HG02938 (cell line): ENCODE results near the gene KIF20B.
"Not testable (repeated sequence)": the region's sequence is repeated elsewhere in the genome, so short reads cannot be mapped to it uniquely, and the experiment has no call there.

Experiments used
- ATAC-seq: cut with Tn5 transposase; IDR thresholded peaks from one replicate; pipeline ENCODE4 v1.9.1; 2021; ENCODE audit warnings: mild to moderate bottlenecking, moderate library complexity; ENCODE audit not compliant: unreplicated experiment

KIF20B gene

DNA sequence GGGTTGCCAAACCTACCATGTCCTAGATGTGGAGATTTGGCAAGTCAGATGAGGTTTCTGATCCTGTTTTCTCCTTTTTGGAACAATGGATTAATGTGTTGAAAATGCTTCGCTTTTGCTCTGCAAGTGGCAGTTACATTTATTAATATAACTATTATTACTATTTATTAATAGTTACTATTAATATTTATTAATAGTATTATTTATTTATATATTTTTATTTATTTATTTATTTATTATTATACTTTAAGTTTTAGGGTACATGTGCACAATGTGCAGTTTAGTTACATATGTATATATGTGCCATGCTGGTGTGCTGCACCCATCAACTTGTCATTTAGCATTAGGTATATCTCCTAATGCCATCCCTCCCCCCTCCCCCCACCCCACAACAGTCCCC is 62.3 kb downstream of the KIF20B start:
- ATAC-seq, result not testable (repeated sequence)

DNA sequence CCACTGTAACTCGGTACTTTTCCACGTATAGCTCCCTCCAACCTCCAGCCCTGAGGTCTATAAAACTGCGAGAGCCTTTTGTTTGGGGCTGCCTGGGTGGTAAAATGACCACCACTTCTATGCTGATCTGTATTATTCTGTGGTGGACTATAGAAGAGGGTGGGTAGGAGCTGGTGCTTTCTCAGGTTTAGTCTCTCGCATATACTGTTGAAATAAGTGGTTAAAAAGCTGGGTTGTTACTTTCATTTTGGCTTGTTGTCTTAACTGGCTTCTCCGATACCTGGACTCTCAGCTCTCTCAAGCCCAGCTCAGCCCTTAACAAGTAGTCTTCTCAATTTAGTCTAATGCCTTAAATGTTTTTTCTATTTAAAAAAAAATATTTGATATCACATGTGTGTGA is 70.3 kb downstream of the KIF20B start:
- ATAC-seq, result no peak

DNA sequence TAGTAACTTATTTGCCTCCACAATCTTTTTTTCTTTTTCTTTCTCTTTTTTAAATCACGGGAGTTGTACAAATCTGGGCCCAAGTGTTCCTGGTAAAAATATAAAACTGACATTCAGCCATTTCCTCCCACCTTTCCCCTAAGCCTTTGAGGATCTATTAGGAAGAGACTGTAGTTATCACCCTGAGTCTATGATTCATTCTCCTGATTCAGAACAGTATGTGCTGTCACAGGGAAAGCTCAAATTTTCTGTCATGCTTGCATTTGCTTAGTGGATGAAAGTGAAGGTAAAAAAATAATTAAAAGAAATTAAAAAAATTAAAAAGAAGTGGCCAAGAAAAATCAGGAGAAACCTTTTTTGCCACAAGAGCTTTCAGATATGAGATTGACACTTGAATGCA is 71.7 kb downstream of the KIF20B start:
- ATAC-seq, result no peak

DNA sequence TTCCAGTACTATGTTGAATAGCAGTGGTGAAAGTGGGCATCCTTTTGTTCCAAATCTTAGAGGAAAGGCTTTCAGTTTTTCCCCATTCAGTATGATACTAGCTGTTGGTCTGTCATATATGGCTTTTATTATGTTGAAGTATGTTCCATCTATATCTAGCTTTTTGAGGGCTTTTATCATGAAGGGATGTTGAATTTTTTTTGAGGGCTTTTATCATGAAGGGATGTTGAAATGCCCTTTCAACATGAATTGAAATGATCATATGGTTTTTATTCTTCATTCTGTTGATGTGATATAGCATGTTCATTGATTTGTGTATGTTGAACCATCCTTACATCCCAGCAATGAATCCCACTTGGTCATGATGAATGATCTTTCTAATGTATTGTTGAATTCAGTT is 75.3 kb downstream of the KIF20B start:
- ATAC-seq, result no peak

DNA sequence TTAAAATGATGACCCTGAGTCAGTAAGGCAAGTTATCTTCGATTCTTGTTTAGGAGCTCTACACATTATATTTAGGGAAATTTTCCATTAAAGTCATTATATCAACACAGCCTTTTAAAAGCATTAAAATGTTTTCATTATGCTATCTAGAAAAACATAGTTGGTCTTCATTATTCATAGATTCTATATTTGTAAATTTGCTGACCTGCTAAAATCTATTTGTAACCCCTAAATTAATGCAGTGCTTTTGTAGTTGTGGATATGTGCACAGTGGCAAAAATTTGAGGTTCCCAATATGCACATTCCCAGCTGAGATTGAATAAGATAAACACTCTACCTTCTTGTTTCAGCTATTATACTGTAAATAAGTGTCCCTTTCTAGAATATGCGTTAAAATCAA is 81.1 kb downstream of the KIF20B start:
- no peak for ATAC-seq

DNA sequence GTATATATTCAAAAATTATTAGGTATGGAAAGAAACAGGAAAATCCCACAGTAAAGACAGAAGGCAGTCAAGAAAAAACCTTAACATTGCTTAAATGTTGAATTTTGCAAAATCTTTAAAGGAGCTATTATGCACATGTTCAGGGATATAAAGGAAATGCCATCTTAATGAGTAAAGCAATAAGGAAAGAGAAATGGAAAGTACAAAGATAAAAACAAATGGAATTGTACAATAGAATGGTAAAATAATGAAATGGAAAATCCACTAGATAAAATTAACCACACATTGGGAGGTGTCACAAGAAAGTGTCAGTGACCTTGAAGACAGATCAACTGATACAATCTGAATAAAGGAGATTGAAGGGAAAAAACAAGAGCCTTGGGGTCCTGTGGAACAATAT is 82.0 kb downstream of the KIF20B start:
- ATAC-seq, result no peak

DNA sequence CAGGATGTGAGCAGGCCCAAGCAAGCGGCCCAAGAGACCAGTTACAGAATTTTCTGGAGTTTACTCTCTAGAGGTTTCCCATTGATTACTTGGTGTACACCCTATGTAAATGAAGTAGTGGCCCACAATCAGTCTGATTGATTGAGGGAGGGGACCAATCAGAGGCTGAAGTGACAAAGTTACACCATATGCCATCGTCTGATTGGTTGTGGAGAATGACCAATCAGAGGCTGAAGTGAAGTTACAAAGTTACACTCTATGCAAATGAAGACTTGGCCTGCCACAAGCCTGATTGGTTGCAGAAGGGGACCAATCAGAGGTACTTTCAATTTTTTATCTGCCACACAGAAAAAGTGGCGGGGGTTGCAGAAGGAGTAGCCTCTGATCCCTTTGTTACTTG is 83.7 kb downstream of the KIF20B start:
- ATAC-seq, result no peak

DNA sequence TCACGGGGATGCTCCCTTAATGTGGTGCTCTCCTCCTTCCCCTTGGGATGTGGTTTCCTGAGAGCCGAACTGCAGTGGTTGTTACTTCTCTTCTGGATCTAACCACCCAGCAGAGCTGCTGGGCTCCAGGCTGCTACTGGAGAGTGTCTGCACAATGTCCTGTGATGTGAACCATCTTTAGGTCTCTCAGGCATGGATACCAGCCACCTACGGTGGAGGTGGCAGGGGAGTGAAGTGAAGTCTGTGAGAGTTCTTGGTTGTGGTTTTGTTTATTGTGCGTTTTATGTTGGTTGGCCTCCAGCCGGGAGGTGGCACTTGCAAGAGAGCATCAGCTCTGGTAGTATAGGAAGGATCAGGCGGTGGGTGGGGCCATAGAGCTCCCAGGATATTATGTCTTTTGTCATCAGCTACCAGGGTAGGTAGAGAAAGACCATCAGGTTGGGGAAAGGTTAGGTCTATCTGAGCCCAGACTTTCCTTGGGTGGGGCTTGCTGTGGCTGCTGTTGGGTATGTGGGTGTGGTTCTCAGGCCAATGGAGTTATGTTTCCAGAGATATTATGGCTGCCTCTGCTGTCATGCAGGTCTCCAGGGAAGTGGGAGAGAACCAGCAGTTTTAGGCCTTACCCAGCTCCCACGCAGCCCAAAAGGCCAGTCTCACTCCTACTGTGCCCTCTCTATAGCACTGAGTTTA is 87.9 kb downstream of the KIF20B start:
- no peak for ATAC-seq

DNA sequence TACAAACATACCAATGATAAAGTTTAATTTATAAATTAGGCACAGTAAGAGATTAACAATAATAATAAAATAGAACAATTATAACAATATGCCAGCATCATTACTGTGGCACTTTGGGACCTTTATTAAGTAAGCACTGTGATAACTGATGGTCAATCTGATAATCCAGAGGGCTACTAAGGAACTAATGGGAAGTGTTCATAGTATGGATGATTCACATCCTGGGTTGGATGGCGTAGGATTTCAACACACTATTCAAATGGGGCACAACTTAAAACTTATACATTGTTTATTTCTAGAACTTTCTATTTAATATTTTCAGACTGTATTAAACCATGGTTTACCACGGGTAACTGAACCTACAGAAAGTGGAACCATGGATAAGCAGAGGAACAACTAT is 90.8 kb downstream of the KIF20B start:
- ATAC-seq, result no peak

DNA sequence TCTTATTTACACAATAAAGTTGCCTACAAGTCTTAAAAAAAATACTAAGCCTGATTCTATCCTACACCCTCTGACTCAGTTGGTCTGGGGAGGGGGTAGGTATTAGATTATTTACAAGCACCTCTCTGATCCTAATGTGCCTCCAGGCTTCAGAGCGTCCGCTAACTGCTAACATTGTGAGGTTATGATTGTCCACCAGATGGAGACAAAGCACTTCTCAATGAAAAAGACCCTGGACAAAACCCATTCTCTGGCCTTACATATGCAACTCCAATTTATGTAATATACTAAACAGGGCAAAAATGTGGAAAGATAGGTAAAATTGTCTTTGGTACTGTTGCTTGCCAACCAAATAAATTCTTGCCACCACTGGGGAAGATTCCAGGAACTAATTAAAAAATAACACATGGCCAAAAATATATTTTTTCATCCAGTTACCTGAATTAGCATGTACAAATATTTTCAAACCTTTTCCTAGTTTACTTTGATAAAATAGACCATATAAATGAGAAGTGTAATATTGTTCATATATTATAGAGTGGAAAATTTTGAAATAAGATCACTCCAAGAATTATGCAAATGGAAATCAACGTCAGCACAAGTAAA is 92.4 kb downstream of the KIF20B start:
- peak; percentile 70 for ATAC-seq

DNA sequence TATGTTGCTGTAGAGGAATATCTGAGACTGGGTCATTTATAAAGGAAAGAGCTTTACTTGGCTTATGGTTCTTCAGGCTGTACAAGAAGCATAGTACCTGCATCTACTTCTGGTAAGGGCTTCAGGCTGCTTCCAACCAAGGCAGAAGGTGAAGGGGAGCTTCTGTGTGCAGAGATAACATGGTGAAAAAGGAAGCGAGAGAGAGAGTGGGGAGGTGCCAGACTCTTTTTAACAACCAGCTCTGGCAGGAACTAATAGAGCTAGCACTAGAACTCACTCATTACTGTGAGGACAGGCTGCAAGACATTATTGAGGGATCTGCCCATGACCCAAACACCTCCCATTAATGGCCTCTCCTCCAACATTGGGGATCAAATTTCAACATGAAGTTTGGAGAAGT is 94.5 kb downstream of the KIF20B start:
- no peak for ATAC-seq

DNA sequence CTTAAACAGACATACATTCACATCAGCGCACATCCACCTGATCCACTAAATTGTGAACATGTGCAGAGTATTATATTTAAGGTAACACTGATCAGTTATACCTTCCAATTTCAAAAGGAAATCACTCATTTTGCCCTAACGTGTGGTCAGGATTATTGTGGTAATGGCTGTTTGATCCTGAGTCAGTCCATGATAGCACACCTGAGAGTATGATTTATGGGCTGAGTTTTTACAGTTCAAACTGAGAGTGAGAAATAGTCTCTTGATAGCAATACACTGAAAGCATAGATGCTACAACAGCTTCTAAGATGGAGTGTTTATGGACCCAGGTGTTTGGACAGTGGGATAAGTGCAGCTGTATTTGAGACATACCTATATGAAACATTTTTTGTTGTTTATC is 96.7 kb downstream of the KIF20B start:
- no peak for ATAC-seq

DNA sequence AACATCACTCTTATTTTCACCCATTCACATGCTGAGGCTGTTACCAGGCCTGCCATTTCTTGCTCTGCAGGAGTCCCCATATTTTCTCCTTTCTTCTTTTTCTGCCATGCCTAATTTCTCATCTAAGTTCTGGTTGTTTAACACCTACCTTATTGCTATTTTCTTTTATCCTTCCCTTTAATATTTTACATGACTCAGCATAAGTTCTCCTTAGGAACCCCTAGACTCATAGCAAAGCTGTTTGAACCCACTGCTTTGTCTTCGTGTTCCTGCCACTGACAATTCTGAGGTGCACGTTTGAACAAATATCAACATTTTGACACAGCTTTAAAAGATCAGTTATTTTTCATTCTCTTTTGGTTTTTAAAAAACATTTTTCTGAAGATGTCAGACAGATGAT is 98.2 kb downstream of the KIF20B start:
- ATAC-seq, result no peak

DNA sequence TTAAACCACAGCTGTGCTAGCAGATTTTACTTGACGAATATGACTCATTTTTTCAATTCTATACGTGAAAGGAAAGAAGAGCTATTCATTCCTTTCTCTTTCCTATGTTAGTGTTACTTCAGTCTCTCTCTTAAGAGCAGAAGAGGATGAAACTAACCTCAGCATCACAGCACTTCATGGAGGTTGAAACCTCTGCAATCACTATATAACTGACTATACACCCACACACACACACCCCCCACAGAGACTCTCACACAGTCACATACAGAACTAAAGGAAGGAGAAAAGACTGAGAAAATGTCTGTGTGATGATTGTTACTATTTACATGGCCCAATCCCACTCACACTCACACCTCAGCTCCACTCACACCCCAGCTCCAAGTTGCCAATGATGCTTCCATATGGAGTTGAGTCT is 104.2 kb downstream of the KIF20B start:
- ATAC-seq, result peak; percentile 95

DNA sequence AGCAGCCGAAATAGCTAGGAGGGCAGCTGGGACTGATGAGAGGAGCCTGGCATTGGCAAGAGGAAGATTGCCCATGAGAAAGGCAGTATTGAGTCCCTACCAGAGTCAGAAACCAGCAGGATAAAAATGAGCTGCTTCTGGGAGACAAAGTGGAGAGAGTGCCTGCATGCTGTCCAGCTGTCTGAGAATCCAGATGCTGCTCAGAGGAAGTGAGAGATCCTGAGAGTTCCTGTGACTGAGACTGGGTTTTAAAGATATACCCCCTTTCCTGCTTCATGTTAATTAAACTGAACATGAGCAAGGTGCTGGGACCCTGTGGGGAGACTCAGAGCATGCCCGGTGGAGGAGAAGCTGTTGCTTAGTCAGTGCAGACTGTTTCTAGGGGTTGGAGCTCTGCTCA is 107.5 kb downstream of the KIF20B start:
- ATAC-seq, result no peak

DNA sequence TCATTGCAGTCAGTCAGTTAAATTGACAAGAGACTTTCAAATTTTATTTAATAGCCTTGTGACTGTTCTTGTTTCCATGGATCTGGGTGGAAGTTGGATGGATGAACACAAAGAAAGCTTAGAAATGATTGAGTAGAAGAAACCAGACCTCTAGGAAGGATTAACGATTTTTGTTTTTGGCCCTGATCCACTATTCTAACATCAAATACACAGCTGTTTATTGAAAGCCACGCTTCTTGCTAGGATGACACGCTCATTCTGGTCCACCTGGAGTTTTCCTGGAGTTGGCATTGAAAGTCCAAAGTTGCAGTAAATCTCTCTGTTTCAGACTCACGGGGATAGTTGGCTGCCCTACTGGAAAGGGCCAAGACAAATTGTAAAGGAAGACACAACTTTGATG is 108.4 kb downstream of the KIF20B start:
- no peak for ATAC-seq

DNA sequence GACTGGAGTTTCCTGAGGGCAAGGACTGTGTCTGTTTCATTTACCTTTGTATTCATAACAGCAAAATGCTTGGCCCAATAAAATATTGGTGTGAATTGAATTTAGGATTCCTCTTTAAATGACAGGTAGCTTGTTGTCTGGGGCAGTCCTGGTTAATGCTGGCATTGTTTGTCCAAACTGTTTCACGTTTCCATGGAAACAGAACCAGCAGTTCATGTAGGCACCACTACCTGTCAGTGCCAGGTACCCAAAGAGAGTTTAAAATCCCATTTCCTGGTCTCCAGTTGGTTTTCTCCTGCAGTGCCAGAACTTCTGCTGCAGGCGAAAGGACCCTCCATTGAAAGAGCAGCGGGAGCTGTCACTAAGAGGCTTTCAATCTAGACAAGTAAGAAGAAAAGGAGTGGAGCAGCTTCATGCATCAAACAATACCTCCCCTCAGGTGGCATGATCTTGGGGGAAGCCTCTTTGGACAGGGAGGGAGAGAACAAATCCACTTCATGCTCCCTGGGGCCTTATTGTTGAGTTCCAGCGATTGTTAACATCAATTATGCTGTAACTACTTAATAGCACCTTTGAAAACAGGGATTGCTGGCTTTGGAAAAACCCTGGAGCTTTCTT is 109.6 kb downstream of the KIF20B start:
- no peak for ATAC-seq

DNA sequence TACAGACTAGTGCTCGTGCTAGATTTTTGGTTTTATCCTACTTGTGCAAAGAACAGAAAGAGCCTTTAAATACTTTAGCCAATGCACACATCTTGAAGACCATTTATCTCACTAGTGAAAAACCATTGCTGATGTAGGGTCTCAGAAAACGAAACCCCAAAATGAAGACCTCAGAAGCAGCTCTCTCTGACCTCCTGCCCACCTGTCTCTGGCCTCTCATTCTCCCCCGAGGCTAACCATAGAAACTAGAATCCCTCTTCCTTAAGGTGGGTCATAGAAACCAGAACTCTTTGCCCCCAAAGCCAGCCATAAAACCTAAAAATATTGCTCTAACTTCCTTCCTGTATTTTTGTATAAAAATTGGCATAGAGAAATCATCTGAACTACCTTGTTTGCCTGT is 112.2 kb downstream of the KIF20B start:
- no peak for ATAC-seq

DNA sequence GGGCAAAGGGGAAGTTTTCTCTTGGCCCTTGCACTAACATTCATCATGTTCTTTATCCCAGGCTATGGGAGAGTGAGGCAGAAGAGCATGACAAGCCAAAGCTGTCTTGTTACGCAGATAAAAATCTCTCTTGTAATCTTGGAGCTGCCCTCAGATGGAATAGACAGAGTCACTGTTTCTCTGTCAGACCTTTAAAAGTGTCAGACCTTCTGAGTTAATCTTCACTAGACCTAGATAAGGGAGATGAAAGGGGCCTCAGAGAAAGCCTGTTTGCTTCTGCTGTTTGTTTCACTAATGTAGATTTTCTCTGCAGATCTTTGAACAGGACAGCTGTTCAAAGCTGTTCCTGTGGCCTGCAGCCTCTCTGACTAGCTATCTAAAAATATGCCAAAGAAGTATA is 112.9 kb downstream of the KIF20B start:
- ATAC-seq, result no peak

DNA sequence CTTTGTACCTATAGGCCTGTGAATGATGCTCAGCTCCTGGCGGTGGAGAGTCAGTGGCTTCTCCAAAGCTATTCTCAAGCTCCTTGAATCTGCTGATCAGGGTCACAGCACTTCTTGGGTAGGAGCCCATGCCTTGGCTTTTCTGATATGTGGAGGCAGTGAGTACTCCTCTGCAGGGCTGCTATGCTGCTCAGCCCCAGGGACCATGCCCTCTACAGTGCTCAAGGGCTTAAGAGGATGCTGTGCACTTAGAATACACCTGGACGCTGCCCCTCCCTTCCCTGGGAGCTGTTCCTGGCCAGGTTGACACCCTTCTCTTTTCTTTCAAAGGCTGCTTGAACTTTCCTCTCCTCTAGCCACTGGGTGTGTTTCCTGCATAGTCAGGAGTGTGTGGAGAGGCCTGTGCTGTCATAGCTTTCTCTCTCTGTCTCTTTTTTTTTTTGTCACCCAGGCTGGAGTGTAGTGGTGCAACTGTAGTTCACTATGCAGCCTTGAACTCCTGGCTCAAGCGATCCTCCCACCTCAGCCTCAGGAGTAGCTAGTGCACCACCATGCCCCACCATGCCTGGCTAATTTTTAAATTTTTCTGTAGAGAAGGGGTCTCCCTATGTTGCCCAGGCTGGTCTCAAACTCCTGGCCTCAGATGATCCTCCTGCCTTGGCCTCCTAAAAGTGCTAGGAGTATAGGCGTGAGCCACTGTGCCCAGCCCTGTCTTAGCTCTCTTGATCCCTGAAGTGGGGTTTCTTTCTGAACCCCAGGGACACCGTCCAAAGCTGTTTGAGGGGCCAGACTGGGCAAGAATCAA is 113.9 kb downstream of the KIF20B start:
- no peak for ATAC-seq

DNA sequence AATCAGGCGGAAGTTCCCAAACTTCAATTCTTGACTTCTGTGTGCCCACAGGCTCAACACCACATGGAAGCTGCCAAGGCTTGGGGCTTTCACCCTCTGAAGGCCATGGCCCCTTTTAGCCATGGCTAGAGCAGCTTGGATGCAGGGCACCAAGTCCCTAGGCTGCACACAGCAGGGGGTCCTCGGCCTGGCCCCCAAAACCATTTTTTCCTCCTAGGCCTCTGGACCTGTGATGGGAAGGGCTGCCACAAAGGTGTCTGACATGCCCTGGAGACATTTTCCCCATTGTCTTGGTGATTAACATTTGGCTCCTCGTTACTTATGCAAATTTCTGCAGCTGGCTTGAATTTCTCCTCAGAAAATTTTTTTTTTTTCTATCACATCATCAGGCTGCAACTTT is 117.6 kb downstream of the KIF20B start:
- ATAC-seq, result not testable (repeated sequence)
